GM18498 (cell line): ENCODE data around the gene UMAD1.
"Not testable (repeated sequence)": the region's sequence is repeated elsewhere in the genome, so short reads cannot be mapped to it uniquely, and the experiment has no call there.

ENCODE experiments used
- ATAC-seq: cut with Tn5 transposase; IDR thresholded peaks from one replicate; pipeline ENCODE4 v1.9.1; 2021; ENCODE audit warnings: mild to moderate bottlenecking, moderate library complexity; ENCODE audit not compliant: unreplicated experiment

The UMAD1 gene

DNA sequence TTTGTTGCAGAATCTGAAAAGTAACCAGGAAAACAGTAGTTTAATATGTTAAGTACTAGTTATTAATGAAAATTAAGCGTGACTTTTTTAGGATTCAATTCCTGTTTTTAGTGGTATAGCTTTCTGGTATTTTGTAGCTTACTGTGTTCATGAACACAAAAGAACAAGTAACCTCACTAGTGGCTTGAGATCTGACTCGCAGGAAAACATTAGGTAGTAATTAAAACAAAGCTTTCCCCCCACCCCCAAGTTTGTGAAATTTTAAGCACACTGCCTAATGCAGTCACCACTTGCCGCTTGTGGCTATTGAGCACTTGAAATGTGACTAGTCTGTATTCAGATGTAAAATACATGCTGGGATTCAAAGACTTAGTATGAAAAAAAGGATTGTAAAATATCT lies 180.4 kb downstream of the UMAD1 start:
- no peak for ATAC-seq

DNA sequence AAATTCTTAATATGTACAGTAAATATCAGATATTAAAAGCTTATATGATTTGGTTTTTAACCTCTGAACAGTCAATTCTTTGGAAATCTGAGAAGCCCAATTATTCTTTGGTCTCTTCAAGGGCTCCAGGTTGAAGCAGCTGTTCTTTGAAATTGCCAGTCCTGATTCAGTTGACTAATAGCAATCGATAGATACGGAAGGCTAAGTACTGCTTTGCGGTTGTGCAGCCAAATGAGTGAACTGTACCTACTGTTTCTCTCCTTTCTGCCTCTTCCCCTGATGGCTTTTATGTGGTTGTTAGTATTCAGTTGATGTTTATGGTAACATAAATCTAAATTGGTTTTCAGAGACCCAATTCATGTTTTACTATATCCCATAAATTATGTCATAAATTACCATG lies 181.0 kb downstream of the UMAD1 start:
- no peak for ATAC-seq

DNA sequence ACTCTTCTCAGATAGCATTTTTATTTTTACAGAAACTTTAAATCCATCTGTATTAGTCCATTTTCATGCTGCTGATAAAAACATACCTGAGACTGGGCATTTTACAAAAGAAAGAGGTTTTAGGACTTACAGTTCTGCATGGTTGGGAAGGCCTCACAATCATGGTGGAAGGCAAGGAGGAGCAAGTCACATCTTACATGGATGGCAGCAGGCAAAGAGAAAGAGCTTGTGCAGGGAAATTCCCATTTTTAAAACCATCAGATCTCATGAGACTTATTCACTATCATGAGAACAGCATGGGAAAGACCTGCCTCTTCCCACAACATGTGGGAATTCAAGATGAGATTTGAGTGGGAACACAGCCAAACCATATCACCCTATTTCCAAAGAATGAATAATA lies 184.7 kb downstream of the UMAD1 start:
- not testable (repeated sequence) for ATAC-seq

DNA sequence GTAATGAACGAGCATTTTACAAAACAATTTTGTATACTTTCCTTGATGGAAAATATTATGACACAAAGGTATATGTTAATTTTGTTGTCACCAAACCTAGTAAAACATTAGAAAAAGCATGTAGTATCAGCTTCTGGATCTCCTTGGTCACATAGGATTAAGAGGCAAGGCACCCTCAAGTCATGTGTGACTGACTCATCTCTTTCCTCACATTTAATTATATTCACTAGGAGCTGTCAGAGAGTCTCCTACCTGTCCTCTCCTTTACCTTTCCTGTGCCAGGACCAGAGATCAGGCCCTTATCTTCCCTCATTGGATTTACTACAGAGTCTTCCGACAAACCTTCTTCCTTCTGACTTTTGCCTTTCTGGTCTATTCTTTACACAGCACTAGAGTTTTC lies 189.1 kb downstream of the UMAD1 start:
- ATAC-seq: no peak

DNA sequence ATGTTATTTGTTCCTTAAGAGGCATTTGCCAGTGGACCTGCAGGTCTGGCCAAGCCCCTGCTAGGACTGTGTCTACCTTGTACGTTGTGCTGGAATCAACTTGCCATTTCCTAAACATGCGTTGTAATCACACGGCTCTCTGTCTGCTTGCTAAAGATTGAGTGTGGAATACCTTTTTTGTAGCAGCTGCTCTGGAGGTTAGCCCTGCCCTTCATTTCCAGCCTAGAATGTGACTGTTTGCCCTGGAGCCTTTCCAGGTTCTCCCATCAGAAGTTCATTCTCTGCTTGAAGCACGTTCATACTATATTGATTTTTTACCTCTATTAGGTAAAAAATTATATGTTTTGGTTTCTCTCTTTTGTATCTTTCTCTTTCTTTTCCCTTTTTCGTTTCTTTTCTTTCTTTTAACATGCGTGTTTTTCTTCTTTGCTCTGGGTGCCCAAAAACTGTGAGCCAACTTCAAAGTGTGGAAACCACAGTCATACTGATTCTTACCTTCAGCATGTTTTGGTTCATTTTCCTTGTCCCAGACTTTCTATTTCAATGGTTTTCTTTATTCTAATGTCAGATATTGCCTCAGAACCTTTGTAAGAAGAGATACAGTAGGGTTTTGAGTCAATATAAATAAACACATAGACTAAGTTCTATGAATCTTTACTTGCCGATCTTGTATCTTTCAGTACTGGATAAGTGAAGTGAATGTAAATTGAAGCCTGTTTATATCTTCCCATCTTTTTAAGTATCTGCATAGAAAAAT lies 189.7 kb downstream of the UMAD1 start:
- no peak for ATAC-seq

DNA sequence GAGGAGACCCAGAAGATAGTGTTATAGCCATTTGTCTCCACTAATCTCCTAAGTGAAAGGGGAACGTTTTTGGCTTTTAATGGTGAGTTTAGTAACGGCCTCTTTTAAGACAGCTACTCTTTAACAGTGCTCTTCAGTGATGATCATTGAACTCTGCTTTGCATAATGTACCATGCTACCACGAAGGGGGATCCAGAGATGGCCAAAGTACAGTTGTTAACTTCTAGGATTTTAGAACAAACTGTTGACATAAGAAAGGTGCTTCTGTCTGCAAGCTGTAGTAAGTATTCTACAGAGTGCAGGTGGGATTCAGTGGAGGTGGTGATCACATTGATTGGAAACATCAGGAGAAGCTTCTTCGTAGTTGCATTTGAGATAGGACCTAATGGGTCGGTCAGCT lies 192.0 kb downstream of the UMAD1 start:
- no peak for ATAC-seq

DNA sequence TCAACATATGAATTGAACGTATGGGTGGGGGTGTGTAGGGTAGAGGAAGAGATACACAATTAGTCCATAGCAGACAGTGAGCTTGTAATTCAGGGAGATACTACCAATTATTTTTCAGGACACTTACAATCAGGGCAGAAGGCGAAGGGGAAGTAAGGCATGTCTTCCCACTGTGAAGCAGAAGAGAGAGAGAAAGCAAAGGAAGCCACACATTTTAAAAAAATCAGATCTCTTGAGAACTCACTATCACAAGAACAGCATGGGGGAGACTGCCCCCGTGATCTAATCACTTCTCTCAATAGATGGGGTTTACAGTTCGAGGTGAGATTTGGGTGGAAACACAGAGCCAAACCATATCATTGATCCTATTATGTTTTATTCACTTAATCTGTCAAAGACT lies 194.2 kb downstream of the UMAD1 start:
- no peak for ATAC-seq

DNA sequence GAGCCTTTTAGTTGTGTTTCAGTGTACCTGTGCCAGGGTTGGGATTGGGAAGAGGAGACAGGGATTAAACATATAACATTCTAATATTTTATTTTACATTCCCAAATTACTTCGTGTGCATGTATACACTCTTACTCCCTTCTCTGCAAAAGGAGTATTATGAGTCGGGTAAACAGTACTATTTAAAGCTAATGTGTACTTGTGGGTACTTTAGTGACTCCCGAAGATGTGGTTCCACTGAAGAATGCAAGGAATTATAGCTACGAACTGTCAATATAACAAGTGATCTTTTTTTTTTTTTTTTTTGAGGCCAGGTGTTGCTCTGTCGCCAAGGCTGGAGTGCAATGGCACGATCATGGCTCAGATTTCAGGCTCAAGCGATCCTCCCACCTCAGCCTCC lies 200.5 kb downstream of the UMAD1 start:
- ATAC-seq: no peak

DNA sequence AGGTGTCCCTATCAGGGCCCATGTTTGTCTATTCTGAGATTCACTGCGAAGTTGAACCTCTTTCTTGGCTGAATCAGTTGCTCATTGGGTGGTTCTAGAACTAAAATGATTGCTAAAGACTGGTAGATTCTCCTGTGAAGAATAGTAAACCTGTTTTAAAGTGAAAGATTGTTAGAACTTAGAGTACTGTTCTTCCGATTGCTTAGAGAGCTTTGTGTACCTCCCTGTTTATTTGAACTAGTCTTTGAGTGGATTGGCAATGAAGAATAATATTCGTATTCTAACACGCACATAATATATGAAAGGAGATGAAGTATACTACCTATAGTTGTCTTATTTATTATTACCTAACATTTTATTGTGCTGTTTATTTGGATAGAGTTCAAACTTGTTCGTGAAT lies 202.7 kb downstream of the UMAD1 start:
- ATAC-seq: no peak

DNA sequence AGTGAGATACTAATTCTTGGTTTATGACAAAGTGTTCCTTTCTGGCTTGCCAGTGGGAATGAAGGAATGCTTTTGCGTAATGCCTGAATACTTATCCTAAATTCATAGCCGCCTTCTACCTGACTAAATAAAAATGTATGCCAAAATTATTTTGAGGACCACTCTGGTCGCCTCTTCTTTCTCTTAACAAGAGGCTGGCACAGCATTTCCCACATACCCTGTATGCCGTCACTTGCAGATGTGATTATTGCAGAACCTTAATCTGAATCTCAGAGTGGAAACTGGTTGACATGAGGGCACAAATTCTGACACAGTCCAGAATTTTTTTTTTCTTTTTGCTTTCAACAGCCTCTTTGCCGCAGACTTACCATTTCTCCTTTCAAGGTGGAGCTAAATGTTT lies 203.4 kb downstream of the UMAD1 start:
- no peak for ATAC-seq

DNA sequence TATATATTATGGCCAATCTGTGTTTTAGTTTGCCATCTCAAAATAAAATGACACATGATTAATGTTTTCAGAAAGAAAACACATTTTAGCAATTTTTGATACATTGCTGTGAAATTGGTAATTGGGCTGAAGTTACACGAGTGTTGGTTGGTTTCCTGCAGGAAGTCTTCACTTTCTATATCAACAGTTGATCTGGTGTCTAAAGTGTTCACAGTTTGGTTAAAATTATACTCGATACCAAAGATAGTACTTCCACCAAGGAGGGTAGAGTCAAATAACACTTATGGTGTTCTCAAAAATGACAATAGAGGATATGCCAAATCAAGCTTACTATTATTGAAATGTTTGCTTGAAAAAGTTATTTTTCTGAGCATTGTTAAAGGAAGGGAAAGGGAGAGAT lies 207.7 kb downstream of the UMAD1 start:
- ATAC-seq: peak; percentile 82

DNA sequence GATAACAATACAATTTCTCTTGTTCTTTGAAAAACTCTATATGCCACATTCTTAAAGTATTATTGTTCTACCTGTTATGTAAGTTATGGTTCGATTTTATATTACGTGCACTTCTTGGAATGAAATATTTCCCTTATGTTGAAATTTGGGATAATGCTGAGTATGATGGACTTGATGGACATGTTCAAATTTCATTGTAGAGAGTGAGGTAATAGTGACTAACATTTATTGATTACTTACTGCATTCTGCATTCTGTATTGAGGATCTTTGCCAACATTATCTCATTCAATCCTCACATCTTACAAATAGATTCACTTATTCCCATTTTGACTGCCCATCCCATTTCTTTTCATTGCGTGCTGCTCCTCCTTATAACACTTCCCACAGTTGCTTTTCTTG lies 208.3 kb downstream of the UMAD1 start:
- no peak for ATAC-seq

DNA sequence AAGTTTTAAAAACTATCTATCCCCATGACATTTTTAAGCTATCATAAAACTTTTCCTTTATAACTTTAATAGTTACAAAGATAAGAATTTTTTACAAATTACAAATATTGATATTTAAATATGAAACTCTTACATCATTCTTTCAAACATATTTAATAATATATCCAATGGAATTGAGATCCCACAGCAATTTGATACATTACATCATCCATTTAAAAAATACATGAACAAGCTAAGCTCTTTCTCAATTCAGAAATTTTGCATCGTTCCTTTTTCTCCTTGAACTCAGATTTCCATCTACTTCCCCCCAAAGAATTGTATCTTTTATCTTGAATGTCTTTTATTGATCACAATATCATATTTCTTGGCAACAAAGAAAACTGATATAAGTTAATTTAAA lies 209.6 kb downstream of the UMAD1 start:
- no peak for ATAC-seq

DNA sequence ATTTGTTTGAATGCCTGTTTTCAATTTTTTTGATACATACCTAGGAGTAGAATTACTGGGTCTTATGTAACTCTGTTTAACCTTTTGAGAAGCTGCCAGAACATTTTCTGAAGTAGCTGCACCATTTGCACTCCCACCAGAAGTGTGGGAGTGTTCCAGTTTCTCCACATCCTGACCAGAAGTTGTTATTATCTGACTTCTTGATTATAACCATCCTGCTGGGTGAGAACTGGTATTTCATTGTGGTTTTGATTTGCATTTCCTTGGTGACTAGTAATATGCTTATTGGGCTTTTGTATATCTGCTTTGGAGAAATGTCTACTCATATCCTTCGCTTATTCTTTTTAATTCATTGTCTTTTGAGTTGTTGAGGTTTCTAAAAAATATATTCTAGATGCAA lies 210.8 kb downstream of the UMAD1 start:
- ATAC-seq: no peak

DNA sequence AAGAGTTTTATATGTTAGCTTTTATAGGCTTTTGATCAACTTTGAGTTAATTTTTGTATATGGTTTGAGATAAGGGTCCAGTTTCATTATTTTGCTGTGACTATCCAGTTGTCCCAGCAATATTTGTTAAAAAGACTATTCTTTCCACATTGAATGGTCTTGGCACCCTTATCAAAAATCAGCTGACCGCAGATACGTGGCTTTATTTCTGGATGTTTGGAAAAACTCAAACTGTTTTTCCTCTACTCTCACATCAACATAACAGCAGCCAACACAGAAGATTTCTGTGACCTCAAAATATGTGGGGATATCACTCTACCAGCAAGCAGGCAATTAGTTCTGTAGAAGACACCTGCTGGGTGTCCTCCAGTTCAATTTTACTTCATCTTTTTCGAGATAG lies 211.4 kb downstream of the UMAD1 start:
- ATAC-seq: no peak

DNA sequence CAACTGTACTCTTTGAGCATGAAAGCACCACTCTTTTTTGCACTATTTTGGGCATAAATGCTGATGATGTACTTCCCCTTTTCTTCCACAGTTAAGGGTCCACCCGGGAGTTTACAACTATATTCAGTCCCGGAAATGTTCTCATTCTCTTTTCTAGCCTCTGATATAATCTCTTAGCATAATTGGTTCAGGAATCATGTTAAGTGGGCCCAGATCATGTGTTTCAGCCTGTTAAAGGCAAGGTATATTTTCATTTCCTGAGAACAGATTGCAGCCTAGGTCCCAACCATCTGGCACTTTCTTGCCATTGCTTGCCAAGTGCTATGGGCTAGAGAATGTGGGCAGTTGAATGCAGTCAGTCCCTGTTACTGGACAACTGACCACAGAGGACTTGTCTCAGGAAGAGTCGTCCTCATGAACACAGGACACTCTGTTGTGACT lies 216.6 kb downstream of the UMAD1 start:
- no peak for ATAC-seq

DNA sequence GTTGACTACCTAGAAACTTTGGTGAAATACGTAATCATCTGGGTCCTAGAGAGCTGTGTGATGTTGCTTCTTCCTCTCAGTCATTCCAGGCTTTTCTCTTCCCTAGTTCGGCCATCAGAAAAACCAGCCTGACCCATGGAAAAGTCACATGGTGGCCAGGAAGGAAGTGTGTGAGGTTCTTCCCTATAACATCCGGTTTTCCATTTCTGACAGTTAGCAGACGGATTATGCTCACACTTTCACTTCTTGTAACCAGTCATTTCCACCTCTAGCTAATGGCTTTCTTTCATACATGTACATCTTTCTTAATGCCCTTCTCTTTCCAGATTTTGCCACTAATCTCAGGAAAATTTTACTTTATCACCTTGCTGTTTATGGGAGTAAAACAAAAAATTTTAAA lies 218.0 kb downstream of the UMAD1 start:
- ATAC-seq: no peak

DNA sequence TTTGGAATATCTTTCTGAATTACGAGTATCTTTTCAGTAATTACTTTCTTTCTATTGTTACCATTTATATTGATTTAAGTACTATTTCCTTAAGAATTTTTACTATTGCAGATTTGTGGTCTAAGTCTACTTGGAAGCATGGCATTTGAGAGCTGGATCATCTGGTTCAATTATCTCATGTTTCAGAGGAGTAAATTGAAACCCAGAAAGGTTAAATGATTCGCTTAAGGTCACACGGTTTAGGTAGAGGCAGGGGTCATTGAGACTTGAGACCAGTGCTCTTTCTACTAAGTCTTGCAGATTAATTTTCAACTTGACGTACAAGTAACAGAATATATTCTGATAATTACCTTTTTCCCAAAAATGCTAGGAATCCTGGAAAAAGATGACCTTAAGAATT lies 218.9 kb downstream of the UMAD1 start:
- ATAC-seq: no peak

DNA sequence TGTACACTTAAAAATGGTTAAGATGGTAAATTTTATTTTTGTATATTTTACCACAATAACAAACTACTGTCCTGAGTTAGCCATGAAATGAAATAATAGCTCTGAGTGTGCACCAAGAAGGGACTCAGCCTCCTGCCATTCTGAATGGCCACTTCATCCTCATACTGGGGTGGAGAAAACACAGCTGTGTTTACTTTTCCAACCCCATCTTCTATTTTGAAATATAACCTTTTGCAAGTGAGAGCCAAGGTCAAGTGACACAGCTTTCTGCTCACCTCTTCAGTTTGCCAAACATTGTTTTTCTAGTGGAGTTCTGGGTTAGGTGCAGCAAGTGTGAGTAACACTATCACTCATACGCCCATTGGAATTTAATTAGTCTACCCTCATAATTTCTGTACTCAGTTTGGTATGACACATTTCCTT lies 220.7 kb downstream of the UMAD1 start:
- no peak for ATAC-seq

DNA sequence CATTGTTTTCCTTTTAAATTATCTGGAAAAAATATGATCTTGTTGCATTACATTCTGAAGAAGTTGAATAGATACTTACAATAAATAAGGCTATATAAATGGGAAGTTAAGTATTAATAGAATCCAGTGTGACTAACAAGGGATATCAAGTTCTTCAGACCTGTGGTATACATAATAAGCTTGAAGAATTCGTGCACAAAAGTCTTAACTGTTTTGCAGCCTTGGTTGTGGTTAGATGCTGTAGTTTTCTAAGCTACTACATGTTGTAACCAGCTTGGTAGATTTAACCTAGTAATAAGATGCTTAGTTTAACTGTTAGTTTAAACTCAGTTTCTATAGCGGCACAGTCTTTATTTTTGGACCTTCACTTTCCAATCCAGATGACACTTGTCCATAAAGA lies 221.8 kb downstream of the UMAD1 start:
- no peak for ATAC-seq

DNA sequence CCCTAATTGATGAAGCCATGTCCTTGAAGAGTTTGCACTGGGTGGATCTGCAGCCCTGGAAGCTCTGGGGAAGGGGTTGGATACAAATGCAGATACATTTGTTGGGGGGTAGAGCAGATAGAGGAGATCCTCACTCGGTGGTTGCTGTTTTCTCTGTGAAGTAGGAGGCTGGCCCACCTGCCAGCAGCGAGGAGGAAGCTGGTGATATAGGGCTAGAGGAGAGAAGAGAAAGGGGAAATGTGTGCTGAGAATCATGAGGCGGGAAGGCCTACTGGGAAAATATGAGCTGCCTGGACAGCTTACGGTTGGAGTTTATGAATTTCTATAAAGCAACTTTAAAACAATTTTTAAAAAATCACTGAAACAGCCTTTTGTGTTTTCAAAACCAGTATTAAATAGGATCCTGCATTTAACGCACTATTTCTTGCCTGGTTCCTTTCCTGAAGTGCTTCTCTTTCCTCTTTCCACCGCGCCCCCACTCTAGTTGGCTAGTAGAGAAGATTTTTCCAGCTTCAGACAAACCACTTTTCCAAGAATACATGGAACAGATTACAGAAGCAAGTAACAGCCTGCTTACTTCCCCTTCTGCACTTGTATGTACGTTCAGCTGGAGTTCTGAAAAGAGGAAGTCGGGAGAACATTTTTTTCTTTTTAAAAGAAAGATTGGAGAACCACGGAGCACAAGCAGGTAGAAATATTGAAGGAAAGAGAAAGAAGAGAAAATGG lies 227.5 kb downstream of the UMAD1 start:
- ATAC-seq: no peak

DNA sequence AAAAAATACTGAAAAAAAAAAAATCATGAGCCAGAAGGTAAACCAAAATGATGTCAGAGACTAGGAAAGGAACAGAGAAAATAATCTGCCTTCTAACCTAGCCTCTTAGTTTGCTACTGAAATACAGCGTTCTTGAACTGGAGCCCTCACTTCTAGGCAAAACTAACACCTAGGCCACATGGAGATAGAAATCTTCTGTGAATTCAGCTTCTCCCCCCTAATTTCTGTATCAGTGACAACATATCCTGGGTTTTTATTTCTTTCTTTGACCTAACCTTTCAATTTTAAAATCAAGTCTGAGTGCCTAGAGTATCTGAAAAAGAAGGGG lies 228.0 kb downstream of the UMAD1 start:
- ATAC-seq: no peak

DNA sequence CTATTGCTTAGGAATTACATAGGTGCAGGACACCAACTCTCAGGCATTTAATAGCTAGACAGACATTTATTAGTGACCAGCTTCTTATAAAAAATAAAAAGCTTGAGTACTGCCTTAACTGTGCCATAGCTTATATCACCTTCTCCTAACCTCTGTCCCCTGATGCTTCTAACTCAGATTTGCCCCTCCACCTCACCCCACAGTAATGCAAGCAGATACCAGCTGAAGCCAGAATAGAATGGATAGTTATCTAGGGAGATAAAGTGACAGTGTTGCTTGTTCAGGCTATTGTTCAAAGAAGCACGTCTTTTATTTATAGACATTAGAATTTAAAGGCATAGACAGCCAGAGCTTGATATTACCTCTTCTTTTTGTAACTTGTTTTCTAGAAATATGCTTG lies 228.5 kb downstream of the UMAD1 start:
- ATAC-seq: no peak
